Renal cortical epithelial cell (primary cell): ENCODE results near the gene SLCO1B3. TPM values are rescaled to one million over a fixed set of nuclear protein-coding genes. Genes with fewer than 3 reads are reported as not detected.
A peak's percentile ranks its signal among the peaks of the same experiment; 100 is the strongest.
"Not testable (repeated sequence)": the region's sequence is repeated elsewhere in the genome, so short reads cannot be mapped to it uniquely, and the experiment has no call there.

Experiments
- DNase-seq: peaks from one replicate; pipeline ENCODE4 v3.0.0-alpha.2; 2011; ENCODE audit warnings: low read depth
- total RNA-seq: library from RNA; depleted of rRNA; stranded (reverse); fragments of >200 nt; gene quantifications from 2 replicates; pipeline ENCODE4 v1.2.3, GENCODE V29; 2014

Gene SLCO1B3
- total RNA-seq = not detected in 2 replicates

GRCh38 chr12:20810487-20810886 is at the start of gene SLCO1B3:
Gene SLCO1B3, plus strand, starts transcription at chr12:20810705. Its CDS starts 5,034 bp downstream, at chr12:20815739.
- no peak for DNase-seq

- DNase-seq = no peak
Observed at GRCh38 chr12:20777420-20777819, 33.1 kb upstream of the SLCO1B3 start.

- no peak for DNase-seq
Observed at GRCh38 chr12:20778969-20779368, 31.5 kb upstream of the SLCO1B3 start.

GRCh38 chr12:20779971-20780370 is 30.5 kb upstream of the SLCO1B3 start:
- DNase-seq = not testable (repeated sequence)

GRCh38 chr12:20783796-20784357 is 26.6 kb upstream of the SLCO1B3 start:
- DNase-seq = not testable (repeated sequence)

- no peak for DNase-seq
Observed at GRCh38 chr12:20792971-20793370, 17.5 kb upstream of the SLCO1B3 start.

- peak; percentile 28 for DNase-seq
Observed at GRCh38 chr12:20798554-20798953, 12.0 kb upstream of the SLCO1B3 start.

- DNase-seq = no peak
Observed at GRCh38 chr12:20800160-20800559, 10.3 kb upstream of the SLCO1B3 start.

GRCh38 chr12:20801035-20801434 is 9.5 kb upstream of the SLCO1B3 start:
- DNase-seq = no peak

GRCh38 chr12:20805921-20806320 is 4.6 kb upstream of the SLCO1B3 start:
- DNase-seq = no peak

GRCh38 chr12:20807192-20808080 is 3.1 kb upstream of the SLCO1B3 start:
- no peak for DNase-seq

GRCh38 chr12:20808521-20808920 is 2.0 kb upstream of the SLCO1B3 start:
- no peak for DNase-seq

GRCh38 chr12:20815574-20815973 is 5.1 kb downstream of the SLCO1B3 start:
- no peak for DNase-seq

- DNase-seq = no peak
Observed at GRCh38 chr12:20822415-20822814, 11.9 kb downstream of the SLCO1B3 start.

GRCh38 chr12:20822925-20823324 is 12.4 kb downstream of the SLCO1B3 start:
- DNase-seq = no peak

GRCh38 chr12:20829919-20830318 is 19.4 kb downstream of the SLCO1B3 start:
- DNase-seq = no peak

- DNase-seq = no peak
Observed at GRCh38 chr12:20830456-20830855, 20.0 kb downstream of the SLCO1B3 start.

GRCh38 chr12:20832911-20833310 is 22.4 kb downstream of the SLCO1B3 start:
- DNase-seq = no peak

GRCh38 chr12:20852649-20853048 is 42.1 kb downstream of the SLCO1B3 start:
- no peak for DNase-seq

- DNase-seq = no peak
Observed at GRCh38 chr12:20863056-20863455, 52.6 kb downstream of the SLCO1B3 start.

GRCh38 chr12:20865873-20866272 is 55.4 kb downstream of the SLCO1B3 start:
- no peak for DNase-seq

- no peak for DNase-seq
Observed at GRCh38 chr12:20868277-20868676, 57.8 kb downstream of the SLCO1B3 start.

GRCh38 chr12:20883288-20883687 is 72.8 kb downstream of the SLCO1B3 start:
- peak; percentile 0 for DNase-seq
